WTC11 (cell line): ENCODE measurements around the gene SF3B1.

Experiments used
- ATF2 ChIP-seq: sonication (generic); formaldehyde crosslinking; IDR thresholded peaks from 2 replicates; pipeline ENCODE4 v1.8.1; 2022; ENCODE audit warnings: low read depth, missing genetic modification reagents, borderline replicate concordance
- CTCF ChIP-seq: fragments of 200-600 bp; IDR thresholded peaks from 2 replicates; pipeline ENCODE4 v1.8.0; 2022; ENCODE audit warnings: antibody characterized with exemption
- HMGA2 ChIP-seq: fragments of 250-450 bp; sonication (Bioruptor Pico); IDR thresholded peaks from 2 replicates; pipeline ENCODE4 v1.4.0; 2021; ENCODE audit warnings: mild to moderate bottlenecking, moderate library complexity
- IRF2 ChIP-seq: sonication (generic); formaldehyde crosslinking; IDR thresholded peaks from 2 replicates; pipeline ENCODE4 v1.8.0; 2022; ENCODE audit warnings: low read depth, missing genetic modification reagents, borderline replicate concordance
- JUN ChIP-seq: sonication (generic); formaldehyde crosslinking; IDR thresholded peaks from 2 replicates; pipeline ENCODE4 v1.8.0; 2023; ENCODE audit warnings: mild to moderate bottlenecking, missing genetic modification reagents
- NFYB ChIP-seq: sonication (generic); formaldehyde crosslinking; conservative IDR thresholded peaks from 2 replicates; pipeline ENCODE4 v1.8.0; 2022; ENCODE audit warnings: low read depth, missing genetic modification reagents
- SP1 ChIP-seq: sonication (generic); formaldehyde crosslinking; conservative IDR thresholded peaks from 2 replicates; pipeline ENCODE4 v1.8.1; 2022; ENCODE audit warnings: missing genetic modification reagents
- ZSCAN18 ChIP-seq: fragments of 250-450 bp; sonication (Bioruptor Pico); IDR thresholded peaks from 2 replicates; pipeline ENCODE4 v2.1.2; 2022; ENCODE audit warnings: mild to moderate bottlenecking, moderate library complexity
- TF ChIP-seq, protein P1 (sequence below): sonication (generic); formaldehyde crosslinking; IDR thresholded peaks from 2 replicates; pipeline ENCODE4 v1.8.0; 2022; ENCODE audit warnings: mild to moderate bottlenecking, missing genetic modification reagents

- TF ChIP-seq CTCF, result no peak
- no peak for TF ChIP-seq ZSCAN18 (CRISPR knock-in tag)
- no peak for TF ChIP-seq ATF2 (CRISPR knock-in tag)
- TF ChIP-seq SP1 (CRISPR knock-in tag), result no peak
- TF ChIP-seq, protein P1, sequence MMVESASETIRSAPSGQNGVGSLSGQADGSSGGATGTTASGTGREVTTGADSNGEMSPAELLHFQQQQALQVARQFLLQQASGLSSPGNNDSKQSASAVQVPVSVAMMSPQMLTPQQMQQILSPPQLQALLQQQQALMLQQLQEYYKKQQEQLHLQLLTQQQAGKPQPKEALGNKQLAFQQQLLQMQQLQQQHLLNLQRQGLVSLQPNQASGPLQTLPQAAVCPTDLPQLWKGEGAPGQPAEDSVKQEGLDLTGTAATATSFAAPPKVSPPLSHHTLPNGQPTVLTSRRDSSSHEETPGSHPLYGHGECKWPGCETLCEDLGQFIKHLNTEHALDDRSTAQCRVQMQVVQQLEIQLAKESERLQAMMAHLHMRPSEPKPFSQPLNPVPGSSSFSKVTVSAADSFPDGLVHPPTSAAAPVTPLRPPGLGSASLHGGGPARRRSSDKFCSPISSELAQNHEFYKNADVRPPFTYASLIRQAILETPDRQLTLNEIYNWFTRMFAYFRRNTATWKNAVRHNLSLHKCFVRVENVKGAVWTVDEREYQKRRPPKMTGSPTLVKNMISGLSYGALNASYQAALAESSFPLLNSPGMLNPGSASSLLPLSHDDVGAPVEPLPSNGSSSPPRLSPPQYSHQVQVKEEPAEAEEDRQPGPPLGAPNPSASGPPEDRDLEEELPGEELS (CRISPR knock-in tag), result no peak
- TF ChIP-seq NFYB, result no peak
- TF ChIP-seq IRF2, result no peak
- TF ChIP-seq JUN (CRISPR knock-in tag), result no peak
- TF ChIP-seq HMGA2, result no peak
Measured at GRCh38 chr2:197437380-197437779, 2.6 kb upstream of the SF3B1 start.
